SJSA1 (cell line): Measurements from ENCODE around the gene B3GNT3. TPM values are rescaled to one million over a fixed set of nuclear protein-coding genes. Genes with fewer than 3 reads are reported as not detected.
"Not testable (repeated sequence)": the region's sequence is repeated elsewhere in the genome, so short reads cannot be mapped to it uniquely, and the experiment has no call there.

Experiments used
- DNase-seq, 2 experiments: peaks; one replicate each; pipeline ENCODE4 v3.0.0-alpha.2; 2015 to 2020; ENCODE audit warnings: low spot score in 2 of 2, low read depth in 1 of 2
- H3K27ac ChIP-seq: fragments of 250-450 bp; sonication (Bioruptor Pico); 2 replicates; pipeline ENCODE4 v1.5.1; 2020; ENCODE audit warnings: mild to moderate bottlenecking, moderate library complexity
- H3K27me3 ChIP-seq: fragments of 250-450 bp; sonication (Bioruptor Pico); replicated peaks from 2 replicates; pipeline ENCODE4 v1.5.1; 2020; ENCODE audit warnings: mild to moderate bottlenecking, moderate library complexity
- H3K36me3 ChIP-seq: fragments of 250-450 bp; sonication (Bioruptor Pico); 2 replicates; pipeline ENCODE4 v1.5.1; 2020; ENCODE audit warnings: mild to moderate bottlenecking
- H3K4me1 ChIP-seq: fragments of 250-450 bp; sonication (Bioruptor Pico); replicated peaks from 2 replicates; pipeline ENCODE4 v1.6.1; 2021; ENCODE audit warnings: mild to moderate bottlenecking
- H3K4me3 ChIP-seq: fragments of 250-450 bp; sonication (Bioruptor Pico); 2 replicates; pipeline ENCODE4 v1.5.1; 2020; ENCODE audit warnings: mild to moderate bottlenecking
- H3K9me3 ChIP-seq: fragments of 250-450 bp; sonication (Bioruptor Pico); replicated peaks from 2 replicates; pipeline ENCODE4 v1.5.1; 2020; ENCODE audit warnings: mild to moderate bottlenecking
- total RNA-seq: library from RNA; depleted of rRNA; stranded (reverse); fragments of >200 nt; shearing (Covaris generic); gene quantifications from 2 replicates; pipeline ENCODE4 v1.2.3, GENCODE V29; 2014

B3GNT3 gene
- total RNA-seq, 1 experiment from 2014 or later, result not detected

DNA sequence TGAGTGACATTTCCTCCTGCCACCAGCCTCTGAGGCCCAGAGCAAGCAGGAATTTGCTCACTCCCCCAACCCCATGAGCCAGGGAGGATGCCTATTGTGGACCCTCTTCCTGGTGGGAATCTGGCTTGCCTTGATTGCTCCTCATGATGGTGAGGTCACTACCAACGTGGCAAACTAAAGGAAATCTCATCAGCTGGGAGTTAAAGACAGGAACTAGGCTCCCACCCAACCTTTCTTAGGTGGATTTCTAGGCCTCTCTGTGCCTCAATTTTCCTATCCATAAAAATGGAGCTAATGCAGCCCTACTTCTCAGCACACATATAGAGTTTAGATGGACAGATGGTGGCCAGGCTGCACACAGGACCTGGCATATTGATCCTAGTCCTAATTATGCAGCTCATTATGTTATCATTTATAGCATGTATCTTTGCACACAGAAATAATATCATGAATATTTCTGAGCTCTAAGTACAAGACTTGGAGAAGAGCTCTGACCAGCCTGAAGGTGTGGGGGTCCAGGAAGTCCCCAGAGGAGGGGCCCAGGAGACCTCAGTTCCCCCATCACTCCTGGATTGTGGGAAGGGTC lies 2.0 kb downstream of the B3GNT3 start:
- Histone ChIP-seq H3K4me3 (no peak overlapping the region), H3K9me3 (no peaks in the 10 kb centered on the region), H3K27ac (no peak overlapping the region), H3K27me3 (peaks cover 41% of the 10 kb centered on the region), H3K36me3 (no peaks in the 10 kb centered on the region), H3K4me1 (no peaks in the 10 kb centered on the region; the same call in 1 of the 2 replicates)
- no peak for DNase-seq

DNA sequence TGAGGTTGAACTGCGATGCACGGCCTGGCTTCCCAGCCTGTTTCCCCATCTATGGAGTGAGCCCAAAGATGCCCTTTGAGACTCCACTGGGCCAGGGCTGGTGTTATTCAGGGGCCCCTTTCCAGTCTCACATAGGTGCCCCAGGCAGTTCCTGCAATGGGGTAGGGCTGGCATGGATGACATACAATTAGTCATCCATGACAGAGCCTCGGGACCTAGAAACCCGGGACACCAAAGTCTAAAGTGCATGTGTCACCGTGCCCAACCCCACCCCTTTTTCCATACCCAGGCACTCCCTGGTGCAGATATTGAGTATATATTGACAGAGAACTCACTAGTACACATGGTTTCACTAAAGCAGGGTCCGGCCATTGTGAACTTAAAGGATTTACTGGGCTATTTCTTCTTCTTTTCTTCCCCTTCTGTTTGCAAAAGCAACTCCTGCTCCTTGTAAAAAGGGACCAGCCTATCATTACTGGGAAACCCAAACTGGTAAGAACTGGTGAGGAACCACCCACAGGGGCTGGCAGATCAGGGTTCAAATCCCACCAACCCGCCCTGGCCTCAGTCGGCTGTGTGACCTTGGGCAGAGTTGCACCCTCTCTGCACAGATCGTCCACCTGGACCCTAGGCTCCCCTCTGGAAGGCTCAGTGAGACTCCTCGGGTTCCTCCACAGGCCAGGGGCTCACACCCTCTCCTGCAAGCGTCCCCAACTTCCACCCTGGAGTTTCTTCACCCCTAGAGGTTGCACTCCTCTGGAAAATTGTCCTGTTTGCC lies 2.7 kb downstream of the B3GNT3 start:
- peak in 1 of 2 experiments; percentile 58 for DNase-seq
- no peaks in the 10 kb centered on the region for H3K9me3 ChIP-seq
- H3K4me1 ChIP-seq, result no peaks in the 10 kb centered on the region; the same call in 1 of the 2 replicates
- no peak overlapping the region for H3K27ac ChIP-seq
- H3K27me3 ChIP-seq, result peaks cover 45% of the 10 kb centered on the region
- H3K36me3 ChIP-seq, result no peaks in the 10 kb centered on the region
- H3K4me3 ChIP-seq, result no peak overlapping the region

DNA sequence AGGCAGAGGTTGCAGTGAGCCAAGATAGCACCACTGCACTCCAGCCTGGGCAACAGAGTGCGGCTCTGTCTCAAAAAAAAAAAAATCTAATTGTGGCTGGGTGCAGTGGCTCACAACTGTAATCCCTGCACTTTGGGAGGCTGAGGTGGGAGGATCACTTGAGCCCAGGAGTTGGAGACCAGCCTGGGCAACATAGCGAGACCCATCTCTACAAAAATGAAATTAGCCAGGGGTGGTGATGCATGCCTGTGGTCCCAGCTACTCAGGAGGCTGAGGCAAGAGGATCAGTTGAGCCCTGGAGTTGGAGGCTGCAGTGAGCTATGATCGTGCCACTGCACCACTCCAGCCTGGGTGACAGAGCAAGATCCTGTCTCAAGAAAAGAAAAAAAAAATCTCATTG lies 3.7 kb downstream of the B3GNT3 start:
- not testable (repeated sequence) for H3K27ac ChIP-seq, H3K4me3 ChIP-seq, H3K4me1 ChIP-seq, H3K36me3 ChIP-seq, DNase-seq, H3K9me3 ChIP-seq
- peaks cover 49% of the 10 kb centered on the region for H3K27me3 ChIP-seq

DNA sequence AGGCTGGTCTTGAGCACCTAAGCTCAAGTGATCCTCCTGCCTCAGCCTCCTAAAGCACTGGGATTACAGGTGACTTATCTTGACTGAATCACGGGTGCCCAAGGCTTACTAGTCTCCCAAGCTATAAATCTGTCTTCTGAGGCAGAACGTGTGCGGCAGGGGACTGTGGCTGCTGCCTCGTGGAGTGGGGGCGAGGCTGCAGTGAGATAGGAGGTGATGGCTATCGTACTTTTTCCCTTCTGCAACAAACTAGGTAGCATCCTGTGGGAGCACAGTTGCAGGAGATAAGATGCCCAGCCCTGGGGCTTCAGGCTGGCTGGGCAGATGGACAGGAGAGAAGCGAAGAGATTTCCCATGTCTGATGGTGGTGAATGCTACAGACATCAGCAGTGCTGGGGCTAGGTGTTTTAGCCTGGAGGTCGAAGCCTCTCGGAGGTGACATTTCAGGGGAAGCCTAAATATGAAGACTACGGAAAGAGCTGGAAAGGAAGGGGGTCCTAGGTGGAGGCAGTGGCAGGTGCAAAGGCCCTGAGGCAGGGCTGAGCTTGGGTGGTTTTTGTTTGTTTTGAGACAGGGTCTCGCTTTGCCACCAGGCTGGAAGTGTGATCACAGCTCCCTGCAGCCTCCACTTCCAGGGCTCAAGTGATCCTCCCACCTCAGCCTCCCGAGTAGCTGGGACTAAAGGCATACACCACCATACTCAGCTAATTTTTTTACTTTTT lies 7.4 kb downstream of the B3GNT3 start:
- H3K27me3 ChIP-seq, result peaks cover 20% of the 10 kb centered on the region
- DNase-seq, result no peak
- H3K27ac ChIP-seq, result no peak overlapping the region
- no peaks in the 10 kb centered on the region; the same call in 1 of the 2 replicates for H3K4me1 ChIP-seq
- no peaks in the 10 kb centered on the region for H3K9me3 ChIP-seq
- H3K4me3 ChIP-seq, result no peak overlapping the region
- H3K36me3 ChIP-seq, result no peaks in the 10 kb centered on the region

DNA sequence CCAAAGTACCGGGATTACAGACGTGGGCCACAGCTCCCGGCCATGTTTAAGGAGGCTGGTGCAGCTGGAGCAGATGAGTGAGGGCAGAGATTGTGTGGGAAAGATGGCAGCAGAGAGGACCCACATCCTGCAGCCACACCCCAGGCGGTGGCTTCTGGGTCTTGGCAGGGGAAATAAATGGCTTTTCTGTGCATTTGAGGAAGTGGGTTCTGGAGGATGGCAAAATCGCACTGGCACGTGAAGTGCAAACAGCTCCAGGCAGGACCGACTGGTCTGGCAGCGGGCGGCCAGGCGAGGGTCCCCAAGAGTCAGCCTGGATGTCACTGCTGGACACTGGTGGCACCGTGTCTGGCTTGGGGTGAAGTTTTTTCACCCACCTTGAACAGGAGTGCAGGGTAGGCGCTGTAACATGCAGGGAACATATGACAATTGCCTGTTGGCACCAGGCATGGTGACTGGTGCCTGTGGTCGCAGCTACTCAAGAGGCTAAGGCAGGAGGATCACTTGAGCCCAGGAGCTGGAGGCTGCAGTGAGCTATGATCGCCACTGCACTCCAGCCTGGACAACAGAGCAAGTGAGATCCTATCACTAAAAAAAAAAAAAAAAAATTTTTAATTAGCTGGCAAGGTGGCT lies 8.4 kb downstream of the B3GNT3 start:
- H3K27me3 ChIP-seq, result peaks cover 16% of the 10 kb centered on the region
- no peak overlapping the region for H3K4me3 ChIP-seq
- H3K27ac ChIP-seq, result no peak overlapping the region
- H3K36me3 ChIP-seq, result no peaks in the 10 kb centered on the region
- H3K4me1 ChIP-seq, result no peaks in the 10 kb centered on the region
- no peak for DNase-seq
- H3K9me3 ChIP-seq, result no peaks in the 10 kb centered on the region

DNA sequence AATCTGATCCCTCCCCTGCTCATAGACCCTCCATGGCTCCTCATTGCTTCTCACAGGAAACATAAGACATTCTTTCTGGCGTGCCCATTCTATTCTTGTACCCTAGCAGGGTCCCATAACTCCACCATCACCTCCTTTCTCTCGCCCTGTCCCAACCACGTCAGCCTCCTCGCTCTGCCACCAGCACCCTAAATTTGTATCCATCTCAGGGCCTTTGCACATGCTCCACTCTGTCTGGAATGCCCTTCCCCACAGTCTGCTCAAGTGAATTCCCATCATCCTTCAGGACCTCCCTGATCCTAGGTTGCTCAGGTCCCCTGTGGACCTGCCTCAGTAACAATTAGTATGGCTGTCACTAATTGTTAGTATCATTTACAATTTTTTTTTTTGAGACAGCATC lies 10.5 kb downstream of the B3GNT3 start:
- Histone ChIP-seq H3K36me3 (no peaks in the 10 kb centered on the region), H3K27ac (no peak overlapping the region), H3K27me3 (peaks cover 20% of the 10 kb centered on the region), H3K4me3 (no peak overlapping the region), H3K9me3 (no peaks in the 10 kb centered on the region), H3K4me1 (no peaks in the 10 kb centered on the region)
- DNase-seq, result no peak

DNA sequence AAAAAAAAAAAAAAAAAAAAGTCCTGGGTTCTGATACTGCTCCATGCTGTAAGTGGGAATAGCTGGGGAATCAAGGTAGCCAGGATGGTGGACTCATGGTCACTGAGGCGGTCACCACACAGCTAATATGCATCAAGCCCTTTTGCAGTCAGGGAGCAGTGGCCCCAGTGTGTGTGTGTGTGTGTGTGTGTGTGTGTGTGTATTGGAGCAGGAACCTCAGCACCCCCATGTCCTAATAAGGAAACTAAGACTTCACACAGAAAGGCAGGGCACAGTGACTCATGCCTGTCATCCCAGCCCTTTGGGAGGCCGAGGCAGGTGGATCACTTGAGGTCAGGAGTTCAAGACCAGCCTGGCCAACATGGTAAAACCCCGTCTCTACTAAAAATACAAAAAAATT lies 12.0 kb downstream of the B3GNT3 start:
- Histone ChIP-seq H3K4me1 (no peaks in the 10 kb centered on the region), H3K27me3 (peaks cover 16% of the 10 kb centered on the region), H3K36me3 (no peaks in the 10 kb centered on the region), H3K27ac (no peak overlapping the region), H3K4me3 (no peak overlapping the region), H3K9me3 (no peaks in the 10 kb centered on the region)
- no peak for DNase-seq

DNA sequence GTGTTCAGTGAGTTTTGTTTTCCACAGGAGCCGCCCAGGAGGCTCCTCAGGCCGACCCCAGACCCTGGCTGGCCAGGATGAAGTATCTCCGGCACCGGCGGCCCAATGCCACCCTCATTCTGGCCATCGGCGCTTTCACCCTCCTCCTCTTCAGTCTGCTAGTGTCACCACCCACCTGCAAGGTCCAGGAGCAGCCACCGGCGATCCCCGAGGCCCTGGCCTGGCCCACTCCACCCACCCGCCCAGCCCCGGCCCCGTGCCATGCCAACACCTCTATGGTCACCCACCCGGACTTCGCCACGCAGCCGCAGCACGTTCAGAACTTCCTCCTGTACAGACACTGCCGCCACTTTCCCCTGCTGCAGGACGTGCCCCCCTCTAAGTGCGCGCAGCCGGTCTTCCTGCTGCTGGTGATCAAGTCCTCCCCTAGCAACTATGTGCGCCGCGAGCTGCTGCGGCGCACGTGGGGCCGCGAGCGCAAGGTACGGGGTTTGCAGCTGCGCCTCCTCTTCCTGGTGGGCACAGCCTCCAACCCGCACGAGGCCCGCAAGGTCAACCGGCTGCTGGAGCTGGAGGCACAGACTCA lies 12.9 kb downstream of the B3GNT3 start:
- no peak overlapping the region for H3K27ac ChIP-seq
- no peaks in the 10 kb centered on the region for H3K9me3 ChIP-seq
- H3K4me1 ChIP-seq, result no peaks in the 10 kb centered on the region
- no peak overlapping the region for H3K4me3 ChIP-seq
- no peak for DNase-seq
- peaks cover 10% of the 10 kb centered on the region for H3K27me3 ChIP-seq
- H3K36me3 ChIP-seq, result no peaks in the 10 kb centered on the region

GRCh38 chr19:17811103-17811502 lies 16.2 kb downstream of the B3GNT3 start:
- Histone ChIP-seq H3K27me3 (peaks cover 11% of the 10 kb centered on the region), H3K4me3 (no peak overlapping the region), H3K36me3 (no peaks in the 10 kb centered on the region), H3K9me3 (no peaks in the 10 kb centered on the region), H3K27ac (no peak overlapping the region), H3K4me1 (no peaks in the 10 kb centered on the region)
- DNase-seq, result no peak

DNA sequence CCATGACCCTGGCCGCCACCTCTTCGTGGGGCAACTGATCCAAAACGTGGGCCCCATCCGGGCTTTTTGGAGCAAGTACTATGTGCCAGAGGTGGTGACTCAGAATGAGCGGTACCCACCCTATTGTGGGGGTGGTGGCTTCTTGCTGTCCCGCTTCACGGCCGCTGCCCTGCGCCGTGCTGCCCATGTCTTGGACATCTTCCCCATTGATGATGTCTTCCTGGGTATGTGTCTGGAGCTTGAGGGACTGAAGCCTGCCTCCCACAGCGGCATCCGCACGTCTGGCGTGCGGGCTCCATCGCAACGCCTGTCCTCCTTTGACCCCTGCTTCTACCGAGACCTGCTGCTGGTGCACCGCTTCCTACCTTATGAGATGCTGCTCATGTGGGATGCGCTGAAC lies 16.7 kb downstream of the B3GNT3 start:
- no peak for DNase-seq
- Histone ChIP-seq H3K4me1 (no peaks in the 10 kb centered on the region), H3K9me3 (no peaks in the 10 kb centered on the region), H3K27ac (no peak overlapping the region), H3K4me3 (no peak overlapping the region), H3K36me3 (no peaks in the 10 kb centered on the region), H3K27me3 (peaks cover 11% of the 10 kb centered on the region)

GRCh38 chr19:17812099-17812498 lies 17.2 kb downstream of the B3GNT3 start:
- DNase-seq, result no peak
- Histone ChIP-seq H3K36me3 (no peaks in the 10 kb centered on the region), H3K4me1 (no peaks in the 10 kb centered on the region), H3K9me3 (no peaks in the 10 kb centered on the region), H3K27me3 (peaks cover 11% of the 10 kb centered on the region), H3K4me3 (no peak overlapping the region), H3K27ac (no peak overlapping the region)

DNA sequence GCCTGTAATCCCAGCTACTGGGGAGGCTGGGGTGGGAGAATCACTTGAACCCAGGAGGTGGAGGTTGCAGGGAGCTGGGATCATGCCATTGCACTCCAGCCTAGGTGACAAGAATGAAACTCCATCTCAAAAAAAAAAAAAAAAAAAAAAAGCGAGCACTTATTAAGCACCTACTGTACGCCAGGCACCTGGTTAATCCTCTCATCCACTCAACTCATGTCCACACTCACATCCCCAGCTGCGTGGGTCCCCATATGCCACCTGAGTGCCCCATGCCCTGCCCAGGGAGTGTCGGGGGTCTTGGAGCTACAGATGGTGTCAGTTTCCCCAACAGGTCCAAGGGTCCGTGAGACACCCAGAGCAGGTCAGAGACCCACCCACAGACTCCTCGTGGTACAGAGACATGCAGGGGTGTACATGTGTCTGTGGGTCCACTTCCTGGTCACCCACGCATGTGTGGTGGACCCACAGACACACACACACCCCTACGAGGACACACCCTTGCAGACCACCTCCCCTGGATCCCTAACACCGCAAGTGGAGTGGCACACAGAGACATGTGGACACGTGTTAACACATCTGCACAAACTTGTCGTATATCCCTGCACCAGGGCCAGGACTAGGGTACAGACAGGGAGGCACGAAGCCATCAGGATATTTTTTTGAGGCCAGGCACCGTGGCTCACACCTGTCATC lies 22.9 kb downstream of the B3GNT3 start:
- no peaks in the 10 kb centered on the region for H3K4me1 ChIP-seq
- 0 out of 2 replicates have a peak, but pooled peaks cover 2% of the 10 kb centered on the region for H3K27me3 ChIP-seq
- H3K4me3 ChIP-seq, result no peak overlapping the region
- H3K27ac ChIP-seq, result no peak overlapping the region
- no peaks in the 10 kb centered on the region for H3K36me3 ChIP-seq
- H3K9me3 ChIP-seq, result no peaks in the 10 kb centered on the region
- DNase-seq, result no peak

GRCh38 chr19:17821190-17821589 lies 26.3 kb downstream of the B3GNT3 start, which contains the start of gene INSL3:
Gene INSL3 (minus strand): TSS chr19:17821519. CDS start chr19:17821506, 13 bp downstream.
- H3K4me3 ChIP-seq, result no peak within 1 kb of the TSS
- no peak within 1 kb of the TSS for H3K27ac ChIP-seq
- DNase-seq, result no peak
- H3K4me1 ChIP-seq, result no peaks in the 10 kb centered on the region
- no peaks in the 10 kb centered on the region for H3K36me3 ChIP-seq
- no peaks in the 10 kb centered on the region for H3K27me3 ChIP-seq
- no peaks in the 10 kb centered on the region for H3K9me3 ChIP-seq
